ENCODE data around the gene ALDOB.

The ALDOB gene

DNA sequence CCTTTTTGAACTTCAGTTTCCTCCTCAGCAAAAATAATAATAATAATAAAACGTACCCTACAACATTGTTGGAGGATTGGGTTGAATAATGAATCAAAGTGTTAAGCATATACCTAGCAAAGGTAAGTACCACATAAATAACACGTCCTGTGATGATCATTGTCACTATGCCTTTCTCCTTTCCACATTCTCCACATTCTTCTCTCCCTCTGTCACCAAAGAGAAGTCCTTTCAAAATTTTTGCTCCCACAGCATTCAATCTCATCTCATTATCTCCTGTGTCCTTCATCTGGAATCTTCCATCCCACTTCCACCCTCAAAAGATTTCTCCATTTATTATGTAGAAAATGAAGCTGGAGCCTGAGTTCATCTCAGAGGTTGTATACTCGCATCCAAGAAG, 7.2 kb upstream of the ALDOB start:
- TF ChIP-seq, protein P1, sequence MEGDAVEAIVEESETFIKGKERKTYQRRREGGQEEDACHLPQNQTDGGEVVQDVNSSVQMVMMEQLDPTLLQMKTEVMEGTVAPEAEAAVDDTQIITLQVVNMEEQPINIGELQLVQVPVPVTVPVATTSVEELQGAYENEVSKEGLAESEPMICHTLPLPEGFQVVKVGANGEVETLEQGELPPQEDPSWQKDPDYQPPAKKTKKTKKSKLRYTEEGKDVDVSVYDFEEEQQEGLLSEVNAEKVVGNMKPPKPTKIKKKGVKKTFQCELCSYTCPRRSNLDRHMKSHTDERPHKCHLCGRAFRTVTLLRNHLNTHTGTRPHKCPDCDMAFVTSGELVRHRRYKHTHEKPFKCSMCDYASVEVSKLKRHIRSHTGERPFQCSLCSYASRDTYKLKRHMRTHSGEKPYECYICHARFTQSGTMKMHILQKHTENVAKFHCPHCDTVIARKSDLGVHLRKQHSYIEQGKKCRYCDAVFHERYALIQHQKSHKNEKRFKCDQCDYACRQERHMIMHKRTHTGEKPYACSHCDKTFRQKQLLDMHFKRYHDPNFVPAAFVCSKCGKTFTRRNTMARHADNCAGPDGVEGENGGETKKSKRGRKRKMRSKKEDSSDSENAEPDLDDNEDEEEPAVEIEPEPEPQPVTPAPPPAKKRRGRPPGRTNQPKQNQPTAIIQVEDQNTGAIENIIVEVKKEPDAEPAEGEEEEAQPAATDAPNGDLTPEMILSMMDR (conservative IDR thresholded peaks at IDR 0.05; ENCODE audit: control insufficient read depth, insufficient read depth, low read depth, low read length): no peak
- no peak for DNase-seq (ENCODE audit: low read depth)

DNA sequence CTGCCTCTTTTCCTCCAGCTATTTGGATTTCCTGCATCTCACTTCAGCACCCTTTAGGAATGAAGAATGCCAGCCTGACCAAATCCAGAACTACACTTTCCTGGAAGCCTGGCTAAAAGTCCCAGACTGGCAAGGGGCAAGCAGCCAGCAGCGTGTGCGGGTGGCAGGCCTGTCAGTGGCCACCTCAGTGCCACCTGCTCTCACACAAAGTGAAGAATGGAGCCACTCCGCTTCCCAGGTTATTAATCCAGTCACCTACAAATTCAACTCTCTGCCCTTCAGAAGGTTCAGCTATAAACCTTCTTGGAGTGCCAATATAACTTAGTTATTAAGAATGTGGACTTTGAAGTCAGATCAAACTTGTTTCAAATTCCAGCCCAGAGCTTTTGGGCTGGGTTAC, 6.7 kb upstream of the ALDOB start:
- TF ChIP-seq, protein P1 (conservative IDR thresholded peaks at IDR 0.05; ENCODE audit: control insufficient read depth, insufficient read depth, low read depth, low read length): no peak
- H3K4me3 ChIP-seq (ENCODE audit: control insufficient read depth, low read depth, low read length): no peak overlapping the region
- DNase-seq (ENCODE audit: low read depth): no peak

More for the DNA sequence above, 7.2 kb upstream of the ALDOB start:
- no peak overlapping the region for H3K4me3 ChIP-seq (ENCODE audit: control insufficient read depth, low read depth, low read length)

DNA sequence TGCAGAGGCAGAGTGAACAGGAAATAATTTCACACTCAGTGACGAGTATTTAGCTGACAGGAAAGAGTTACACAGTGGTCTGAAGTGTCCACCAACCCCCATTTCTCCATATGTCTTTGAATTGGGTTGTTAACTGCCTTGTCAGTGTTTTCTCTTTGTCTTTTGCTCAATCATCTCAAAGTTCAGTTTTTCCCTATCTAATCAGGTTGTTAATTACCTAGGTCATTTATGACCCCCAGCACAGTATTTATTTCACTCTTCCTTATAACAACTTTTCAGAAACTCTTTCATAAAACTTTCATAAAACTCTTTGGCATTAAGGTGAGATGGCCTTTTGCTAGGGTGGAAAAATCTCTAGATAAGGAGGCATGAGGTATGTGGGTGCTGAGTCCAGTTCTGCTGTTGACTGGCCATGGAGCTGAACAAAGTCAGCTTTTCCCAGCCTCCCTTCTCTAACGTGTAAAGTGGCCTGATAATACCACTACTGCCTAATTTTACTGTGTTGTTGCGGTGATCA, 5.2 kb upstream of the ALDOB start:
- no peak for DNase-seq (ENCODE audit: low read depth)
- H3K4me3 ChIP-seq (ENCODE audit: control insufficient read depth, low read depth, low read length): no peak overlapping the region
- TF ChIP-seq, protein P1 (conservative IDR thresholded peaks at IDR 0.05; ENCODE audit: control insufficient read depth, insufficient read depth, low read depth, low read length): no peak

DNA sequence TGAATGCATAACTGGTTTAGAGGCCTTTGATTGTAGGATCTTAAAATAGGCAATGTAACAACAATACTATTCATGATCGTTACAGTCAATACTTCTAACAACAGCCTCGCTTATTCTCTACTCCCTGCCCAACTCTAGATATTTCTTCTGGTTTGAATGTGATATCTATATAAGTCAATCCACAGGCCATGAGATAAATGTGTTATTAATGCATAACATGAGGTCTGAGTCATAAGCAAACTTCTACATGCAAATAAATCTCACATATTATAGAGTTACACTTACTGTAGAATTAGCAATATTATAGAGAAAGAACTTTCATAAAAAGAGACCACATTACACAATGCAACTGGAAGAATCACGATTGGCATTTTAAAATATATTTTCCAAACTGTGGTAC, 2.9 kb upstream of the ALDOB start:
- no peak overlapping the region for H3K4me3 ChIP-seq (ENCODE audit: control insufficient read depth, low read depth, low read length)
- TF ChIP-seq, protein P1 (conservative IDR thresholded peaks at IDR 0.05; ENCODE audit: control insufficient read depth, insufficient read depth, low read depth, low read length): no peak
- no peak for DNase-seq (ENCODE audit: low read depth)

DNA sequence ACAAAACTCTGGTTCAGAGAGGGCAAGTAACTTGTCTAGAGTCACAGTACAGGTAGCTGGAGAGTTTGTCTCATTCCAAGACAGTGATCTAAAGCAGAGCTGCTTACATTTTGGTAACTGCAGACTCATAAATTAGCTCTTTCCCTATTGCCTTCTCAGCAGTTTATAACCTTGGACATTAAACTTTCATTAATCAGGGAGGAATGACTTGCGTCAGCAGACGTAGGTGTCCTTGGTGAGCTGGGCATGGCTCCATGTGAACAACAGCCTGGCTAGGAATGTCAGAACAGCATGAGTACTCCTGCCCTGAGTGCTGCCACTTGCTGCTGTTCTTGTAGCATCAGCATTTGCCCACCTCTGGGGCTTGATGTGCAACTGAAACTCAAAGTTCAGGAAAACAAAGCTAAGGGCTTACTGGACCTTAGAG, 2.2 kb upstream of the ALDOB start:
- peak; percentile 29 for DNase-seq (ENCODE audit: low read depth)
- H3K4me3 ChIP-seq (ENCODE audit: control insufficient read depth, low read depth, low read length): no peak overlapping the region
- TF ChIP-seq, protein P1 (conservative IDR thresholded peaks at IDR 0.05; ENCODE audit: control insufficient read depth, insufficient read depth, low read depth, low read length): no peak

DNA sequence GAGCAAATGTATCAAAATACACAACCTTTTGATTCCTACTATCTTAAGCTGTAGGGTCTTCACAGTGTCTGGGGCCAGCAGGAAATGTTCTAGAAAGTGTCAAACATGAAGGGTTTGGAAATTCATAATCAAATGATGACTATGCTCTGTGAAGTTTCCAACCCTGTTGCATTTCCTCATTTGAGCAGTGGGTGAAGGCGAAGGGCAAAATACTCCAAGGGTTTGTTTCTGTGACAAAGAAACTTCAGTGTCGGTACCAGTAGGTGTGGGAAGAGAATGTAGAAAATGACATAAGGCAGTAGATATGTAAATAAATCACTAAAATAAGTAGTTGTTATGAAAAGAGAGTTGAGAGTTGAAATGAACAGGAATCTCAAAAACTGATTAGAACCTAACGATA, 576 bp downstream of the ALDOB start:
- H3K4me3 ChIP-seq (ENCODE audit: control insufficient read depth, low read depth, low read length): no peak overlapping the region
- DNase-seq (ENCODE audit: low read depth): no peak
- TF ChIP-seq, protein P1 (conservative IDR thresholded peaks at IDR 0.05; ENCODE audit: control insufficient read depth, insufficient read depth, low read depth, low read length): no peak

DNA sequence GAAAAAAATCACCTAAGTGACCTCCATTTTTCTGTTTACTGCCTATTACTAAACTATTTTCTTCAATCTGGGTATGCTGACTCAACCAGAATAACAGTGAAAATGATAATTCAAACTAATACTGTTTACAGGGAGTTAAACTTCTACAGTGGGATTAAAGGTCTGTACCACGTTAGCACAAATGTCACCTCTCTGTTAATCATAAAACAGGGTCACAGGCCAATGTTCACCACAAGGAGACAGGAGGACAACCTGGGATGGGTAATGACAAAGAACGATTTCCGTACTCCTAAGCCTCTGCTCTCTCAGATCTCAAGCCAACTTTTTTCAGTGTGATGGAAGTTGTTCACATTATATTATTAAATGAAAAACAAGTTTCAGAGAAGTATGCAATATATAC, 2.3 kb downstream of the ALDOB start:
- TF ChIP-seq, protein P1 (conservative IDR thresholded peaks at IDR 0.05; ENCODE audit: control insufficient read depth, insufficient read depth, low read depth, low read length): no peak

More for the DNA sequence above, 2.3 kb downstream of the ALDOB start:
- no peak overlapping the region for H3K4me3 ChIP-seq (ENCODE audit: control insufficient read depth, low read depth, low read length)
- no peak for DNase-seq (ENCODE audit: low read depth)
